Suprapubic skin (tissue), 3 donors: ENCODE measurements around the gene RMC1.

Experiments
- POLR2A ChIP-seq, 2 donors: fragments of 450-650 bp; IDR thresholded peaks; one replicate each; pipeline ENCODE4 v1.6.1; 2017; ENCODE audit warnings: antibody characterized with exemption in 2 of 2, mild to moderate bottlenecking in 2 of 2, moderate library complexity in 2 of 2
- TF ChIP-seq, protein P1 (sequence below), 2 donors: fragments of 200-600 bp in 1 of 2; fragments of 450-650 bp in 1 of 2; sonication (generic) in 1 of 2; IDR thresholded peaks; one replicate each; pipeline ENCODE4 v1.5.1; 2016 to 2019; ENCODE audit warnings: antibody characterized with exemption in 2 of 2, mild to moderate bottlenecking in 1 of 2, moderate library complexity in 1 of 2

DNA sequence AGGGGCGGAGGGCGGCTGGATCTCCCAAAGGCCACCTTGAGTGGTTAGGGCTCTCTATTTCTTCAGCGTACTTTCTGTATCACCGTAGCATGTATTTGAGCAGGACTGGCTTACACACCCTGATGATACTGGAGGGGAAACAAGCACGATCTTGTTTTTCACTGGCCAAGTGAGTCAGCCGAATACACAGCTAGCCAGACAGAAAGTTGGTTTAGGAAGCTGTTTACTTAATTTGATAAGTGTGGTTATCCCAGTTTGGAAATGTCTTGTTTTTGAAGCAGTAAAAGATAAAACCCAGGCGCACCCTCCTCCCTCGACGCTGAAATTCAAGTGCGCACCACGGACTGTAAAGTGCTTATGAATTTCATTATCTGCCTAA lies 49.6 kb upstream of the RMC1 start:
- TF ChIP-seq POLR2A (IDR thresholded peaks at IDR 0.05) = no peak
- TF ChIP-seq, protein P1, sequence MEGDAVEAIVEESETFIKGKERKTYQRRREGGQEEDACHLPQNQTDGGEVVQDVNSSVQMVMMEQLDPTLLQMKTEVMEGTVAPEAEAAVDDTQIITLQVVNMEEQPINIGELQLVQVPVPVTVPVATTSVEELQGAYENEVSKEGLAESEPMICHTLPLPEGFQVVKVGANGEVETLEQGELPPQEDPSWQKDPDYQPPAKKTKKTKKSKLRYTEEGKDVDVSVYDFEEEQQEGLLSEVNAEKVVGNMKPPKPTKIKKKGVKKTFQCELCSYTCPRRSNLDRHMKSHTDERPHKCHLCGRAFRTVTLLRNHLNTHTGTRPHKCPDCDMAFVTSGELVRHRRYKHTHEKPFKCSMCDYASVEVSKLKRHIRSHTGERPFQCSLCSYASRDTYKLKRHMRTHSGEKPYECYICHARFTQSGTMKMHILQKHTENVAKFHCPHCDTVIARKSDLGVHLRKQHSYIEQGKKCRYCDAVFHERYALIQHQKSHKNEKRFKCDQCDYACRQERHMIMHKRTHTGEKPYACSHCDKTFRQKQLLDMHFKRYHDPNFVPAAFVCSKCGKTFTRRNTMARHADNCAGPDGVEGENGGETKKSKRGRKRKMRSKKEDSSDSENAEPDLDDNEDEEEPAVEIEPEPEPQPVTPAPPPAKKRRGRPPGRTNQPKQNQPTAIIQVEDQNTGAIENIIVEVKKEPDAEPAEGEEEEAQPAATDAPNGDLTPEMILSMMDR (IDR thresholded peaks at IDR 0.05) = no peak
